SU-DHL-6 (cell line): Measurements from ENCODE around the gene SYCP3.
A peak's percentile ranks its signal among the peaks of the same experiment; 100 is the strongest.

Source experiments
- H2AFZ ChIP-seq: fragments of 200-600 bp; sonication (generic); 2 replicates; pipeline ENCODE4 v1.6.1; 2014; ENCODE audit warnings: low read depth, mild to moderate bottlenecking, moderate library complexity, mixed read lengths, antibody characterized with exemption, low read length; ENCODE audit not compliant: severe bottlenecking
- H3F3A ChIP-seq: fragments of 200-600 bp; shearing (Covaris generic); 2 replicates; pipeline ENCODE4 v1.6.0; 2016; ENCODE audit warnings: antibody characterized with exemption, mild to moderate bottlenecking; ENCODE audit not compliant: insufficient read depth
- H3K27ac ChIP-seq: fragments of 200-600 bp; sonication (generic); 2 replicates; pipeline ENCODE4 v1.5.1; 2016; ENCODE audit warnings: low read depth, mild to moderate bottlenecking, low read length, moderate library complexity, mixed read lengths
- H3K27me3 ChIP-seq: fragments of 200-600 bp; sonication (generic), shearing (Covaris generic); 2 replicates; pipeline ENCODE4 v1.6.0; 2014; ENCODE audit warnings: mild to moderate bottlenecking, low read length
- H3K36me3 ChIP-seq: fragments of 200-600 bp; sonication (generic); 2 replicates; pipeline ENCODE4 v1.6.1; 2014; ENCODE audit warnings: mild to moderate bottlenecking, low read length, mixed read lengths
- H3K4me2 ChIP-seq: fragments of 300-600, 200-600 bp; shearing (Covaris generic), sonication (generic); 2 replicates; pipeline ENCODE4 v1.6.0; 2014; ENCODE audit warnings: low read length, low read depth, mild to moderate bottlenecking; ENCODE audit not compliant: poor library complexity, severe bottlenecking
- H3K4me3 ChIP-seq: fragments of 200-600 bp; sonication (generic); 2 replicates; pipeline ENCODE4 v1.5.1; 2014; ENCODE audit warnings: antibody characterized with exemption, low read length, mild to moderate bottlenecking, mixed read lengths; ENCODE audit not compliant: insufficient read depth, poor library complexity, severe bottlenecking
- H3K79me2 ChIP-seq: fragments of 200-600 bp; sonication (generic); 2 replicates; pipeline ENCODE4 v1.6.1; 2014; ENCODE audit warnings: mild to moderate bottlenecking, low read length, moderate library complexity; ENCODE audit not compliant: insufficient read depth
- H3K9ac ChIP-seq: fragments of 200-600 bp; sonication (generic); 2 replicates; pipeline ENCODE4 v1.7.0; 2014; ENCODE audit warnings: mild to moderate bottlenecking, low read length
- H3K9me2 ChIP-seq: fragments of 200-600 bp; sonication (generic); replicated peaks from 2 replicates; pipeline ENCODE4 v1.6.1; 2014; ENCODE audit warnings: low read length; ENCODE audit not compliant: insufficient read depth
- H3K9me3 ChIP-seq: fragments of 200-600 bp; sonication (generic); 2 replicates; pipeline ENCODE4 v1.6.1; 2014; ENCODE audit warnings: low read length, mixed read lengths; ENCODE audit not compliant: insufficient read depth
- H4K20me1 ChIP-seq: fragments of 200-600 bp; sonication (generic); 2 replicates; pipeline ENCODE4 v1.6.1; 2014; ENCODE audit warnings: low read depth, mild to moderate bottlenecking, antibody characterized with exemption, low read length, moderate library complexity, mixed read lengths
- EZH2phosphoT487 ChIP-seq: fragments of 200-600 bp; sonication (generic), shearing (Covaris generic); conservative IDR thresholded peaks from 2 replicates; pipeline ENCODE4 v1.6.1; 2018; ENCODE audit warnings: mild to moderate bottlenecking, antibody characterized with exemption, low read length, moderate library complexity, mixed read lengths
- TF ChIP-seq, protein P1 (sequence below): fragments of 200-600 bp; sonication (generic); IDR thresholded peaks from one replicate; pipeline ENCODE4 v1.5.1; 2017; ENCODE audit warnings: antibody characterized with exemption, mild to moderate bottlenecking, low read length, moderate library complexity; ENCODE audit not compliant: insufficient read depth, poor library complexity, severe bottlenecking

Gene SYCP3

DNA sequence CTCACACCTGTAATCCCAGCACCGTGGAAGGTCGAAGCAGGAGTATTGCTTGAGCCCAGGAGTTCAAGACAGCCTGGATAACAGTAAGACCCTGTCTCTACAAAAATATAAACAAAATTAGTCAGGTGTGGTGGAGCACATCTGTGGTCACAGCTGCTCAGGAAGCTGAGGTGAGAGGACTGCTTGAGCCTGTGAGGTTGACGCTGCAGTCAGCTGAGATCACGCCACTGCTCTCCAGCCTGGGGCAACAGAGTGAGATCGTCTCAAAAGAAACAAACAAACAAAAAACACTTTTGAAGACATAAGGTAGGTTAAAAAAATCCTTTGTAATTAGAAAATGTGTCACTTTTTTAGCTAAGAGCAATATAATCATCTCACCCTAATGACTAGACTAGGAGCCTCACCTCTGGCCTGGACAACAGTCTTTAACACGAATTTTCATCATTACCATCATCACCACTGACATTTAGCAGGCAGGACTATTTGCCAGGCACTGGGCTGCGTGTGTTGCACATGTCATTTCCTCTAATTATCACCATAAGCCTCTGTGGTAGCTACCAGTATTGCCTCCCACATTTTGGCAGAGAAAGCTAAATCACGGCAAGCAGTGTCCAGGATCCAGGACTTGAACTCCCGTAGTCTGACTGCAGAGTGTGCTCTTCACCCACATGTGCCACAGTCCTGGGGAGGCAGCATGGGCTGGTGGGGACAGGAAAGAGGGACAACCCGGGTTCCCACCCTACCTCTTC is 4.6 kb upstream of the SYCP3 start:
- peak overlapping the region; percentile 97 for H3K27ac ChIP-seq
- peaks cover 17% of the 10 kb centered on the region for H3K36me3 ChIP-seq

DNA sequence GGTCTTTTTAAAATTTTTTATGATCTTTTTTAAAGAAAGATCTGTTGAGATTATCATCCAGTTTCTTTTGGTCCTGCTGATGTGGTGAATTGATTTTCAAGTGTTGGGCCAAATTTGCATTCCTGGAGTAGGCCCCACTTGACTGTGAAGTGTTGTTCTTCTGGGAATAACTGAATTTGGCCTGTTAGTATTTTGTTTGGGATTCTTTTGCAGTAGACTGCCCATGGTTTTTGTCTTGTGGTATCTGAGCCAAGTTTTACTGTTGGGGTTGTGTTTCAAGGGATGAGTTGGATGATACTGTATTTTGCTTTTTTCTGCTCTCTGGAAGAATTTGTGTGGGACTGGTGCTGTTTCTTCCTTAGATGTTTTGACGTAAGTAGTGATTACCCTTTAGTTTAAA is 4.0 kb upstream of the SYCP3 start:
- H3K9me3 ChIP-seq = no peaks in the 10 kb centered on the region
- no peaks in the 10 kb centered on the region for H3K27me3 ChIP-seq
- peak overlapping the region; percentile 17 for H3K9ac ChIP-seq
- H3K36me3 ChIP-seq = peaks cover 10% of the 10 kb centered on the region; the same call in 1 of the 2 replicates
- peaks cover 30% of the 10 kb centered on the region for H3F3A ChIP-seq
- H3K4me2 ChIP-seq = peak overlapping the region; percentile 74
- no peaks in the 10 kb centered on the region for H4K20me1 ChIP-seq
- peak overlapping the region; percentile 97 for H3K27ac ChIP-seq
- no peaks in the 10 kb centered on the region for H3K79me2 ChIP-seq
- TF ChIP-seq, protein P1, sequence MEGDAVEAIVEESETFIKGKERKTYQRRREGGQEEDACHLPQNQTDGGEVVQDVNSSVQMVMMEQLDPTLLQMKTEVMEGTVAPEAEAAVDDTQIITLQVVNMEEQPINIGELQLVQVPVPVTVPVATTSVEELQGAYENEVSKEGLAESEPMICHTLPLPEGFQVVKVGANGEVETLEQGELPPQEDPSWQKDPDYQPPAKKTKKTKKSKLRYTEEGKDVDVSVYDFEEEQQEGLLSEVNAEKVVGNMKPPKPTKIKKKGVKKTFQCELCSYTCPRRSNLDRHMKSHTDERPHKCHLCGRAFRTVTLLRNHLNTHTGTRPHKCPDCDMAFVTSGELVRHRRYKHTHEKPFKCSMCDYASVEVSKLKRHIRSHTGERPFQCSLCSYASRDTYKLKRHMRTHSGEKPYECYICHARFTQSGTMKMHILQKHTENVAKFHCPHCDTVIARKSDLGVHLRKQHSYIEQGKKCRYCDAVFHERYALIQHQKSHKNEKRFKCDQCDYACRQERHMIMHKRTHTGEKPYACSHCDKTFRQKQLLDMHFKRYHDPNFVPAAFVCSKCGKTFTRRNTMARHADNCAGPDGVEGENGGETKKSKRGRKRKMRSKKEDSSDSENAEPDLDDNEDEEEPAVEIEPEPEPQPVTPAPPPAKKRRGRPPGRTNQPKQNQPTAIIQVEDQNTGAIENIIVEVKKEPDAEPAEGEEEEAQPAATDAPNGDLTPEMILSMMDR = no peak
- no peaks in the 10 kb centered on the region for H3K9me2 ChIP-seq
- no peak overlapping the region for H2AFZ ChIP-seq
- H3K4me3 ChIP-seq = peak overlapping the region; percentile 33

More for the DNA sequence above, 4.6 kb upstream of the SYCP3 start:
- Histone ChIP-seq H3K9me2 (no peaks in the 10 kb centered on the region), H3K79me2 (no peaks in the 10 kb centered on the region), H3K4me2 (peak overlapping the region; percentile 74), H2AFZ (peak overlapping the region; percentile 6), H3F3A (peaks cover 30% of the 10 kb centered on the region), H3K4me3 (peak overlapping the region; percentile 33), H4K20me1 (no peaks in the 10 kb centered on the region), H3K27me3 (no peaks in the 10 kb centered on the region), H3K9ac (peak overlapping the region; percentile 50), H3K9me3 (no peaks in the 10 kb centered on the region)
- TF ChIP-seq, protein P1 = peak; percentile 30
- TF ChIP-seq EZH2phosphoT487 = no peak

DNA sequence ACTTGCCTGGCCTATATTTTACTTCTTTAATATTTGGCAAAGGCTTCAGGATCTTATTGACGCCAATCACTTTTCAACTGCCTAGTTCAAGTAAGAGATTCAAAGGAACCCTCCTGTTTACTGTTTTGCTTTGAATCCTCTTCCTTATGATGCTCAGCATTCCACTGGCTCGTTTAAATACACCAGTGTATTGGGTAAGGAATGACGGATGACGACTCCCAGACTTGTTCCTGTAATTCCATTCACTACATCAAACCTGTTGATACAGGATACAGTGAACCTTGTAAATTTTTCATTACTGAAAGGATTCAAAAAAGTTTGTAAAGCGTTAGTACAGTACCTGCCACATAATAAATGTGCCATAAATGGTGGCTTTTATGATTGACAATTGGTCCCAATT is 1.7 kb upstream of the SYCP3 start:
- no peaks in the 10 kb centered on the region for H4K20me1 ChIP-seq
- no peak overlapping the region for H3K4me3 ChIP-seq
- no peak overlapping the region for H3K27ac ChIP-seq
- H3K4me2 ChIP-seq = no peak overlapping the region
- H3K36me3 ChIP-seq = no peaks in the 10 kb centered on the region
- no peaks in the 10 kb centered on the region for H3K27me3 ChIP-seq
- TF ChIP-seq EZH2phosphoT487 = no peak
- TF ChIP-seq, protein P1 = no peak
- H3K9me3 ChIP-seq = no peaks in the 10 kb centered on the region
- H3K9me2 ChIP-seq = no peaks in the 10 kb centered on the region
- no peaks in the 10 kb centered on the region for H3K79me2 ChIP-seq
- peaks cover 23% of the 10 kb centered on the region for H3F3A ChIP-seq
- H3K9ac ChIP-seq = no peak overlapping the region
- H2AFZ ChIP-seq = no peak overlapping the region
